Lower lobe of right lung (tissue), 2 donors: ENCODE data around the gene S100A8. TPM values are rescaled to one million over a fixed set of nuclear protein-coding genes. Genes with fewer than 3 reads are reported as not detected.

Source experiments
- ATAC-seq, 2 donors: fragments of 200-7000 bp; cut with Tn5 transposase; one replicate each; pipeline ENCODE4 v1.9.1; 2020 to 2022; ENCODE audit warnings: mild to moderate bottlenecking in 2 of 2, moderate library complexity in 2 of 2
- DNase-seq: peaks from one replicate; pipeline ENCODE4 v3.0.0-alpha.2; 2020
- H3K27ac ChIP-seq: fragments of 200-600 bp; one replicate; pipeline ENCODE4 v1.8.0; 2022
- H3K27me3 ChIP-seq: fragments of 200-600 bp; one replicate; pipeline ENCODE4 v1.8.0; 2022; ENCODE audit warnings: low read depth
- H3K36me3 ChIP-seq: fragments of 200-600 bp; one replicate; pipeline ENCODE4 v1.8.0; 2022; ENCODE audit warnings: mild to moderate bottlenecking
- H3K4me1 ChIP-seq: fragments of 200-600 bp; one replicate; pipeline ENCODE4 v1.8.0; 2022
- H3K4me3 ChIP-seq: fragments of 200-600 bp; one replicate; pipeline ENCODE4 v1.8.0; 2022; ENCODE audit warnings: mild to moderate bottlenecking
- H3K9me3 ChIP-seq: fragments of 200-600 bp; one replicate; pipeline ENCODE4 v1.8.0; 2022
- CTCF ChIP-seq: fragments of 200-600 bp; IDR thresholded peaks from one replicate; pipeline ENCODE4 v1.8.0; 2022; ENCODE audit warnings: antibody characterized with exemption, mild to moderate bottlenecking
- intact Hi-C: fragments of 100-400 bp; cut with DNase I; formaldehyde crosslinking; loops from one replicate; pipeline ENCODE4 v1.11.0; 2022
- total RNA-seq: library from RNA; stranded (reverse); fragmentation: NEBNext Ultra II Directional; extraction: Animal tissue kit (Norgen Biotek cat#: 25700); gene quantifications from one replicate; pipeline ENCODE4 v1.2.1, GENCODE V29; 2021
- donor health status: DM: no; HTN: yes; CAD: no; lungs with severe emphysema.

The S100A8 gene
- total RNA-seq, 1 donor from 2014 or later = 622 TPM

GRCh38 chr1:153384958-153385580 lies 5.8 kb downstream of the S100A8 start:
- DNase-seq (no peak), ATAC-seq (no peak)
- no peak for TF ChIP-seq CTCF
- Histone ChIP-seq H3K9me3 (peaks cover 12% of the 10 kb centered on the region), H3K27ac (no peak overlapping the region), H3K36me3 (no peaks in the 10 kb centered on the region), H3K4me3 (no peak overlapping the region), H3K27me3 (no peaks in the 10 kb centered on the region), H3K4me1 (peaks cover 5% of the 10 kb centered on the region)
- intact Hi-C loops = no loop called here

GRCh38 chr1:153380711-153381110 lies 10.2 kb downstream of the S100A8 start:
- intact Hi-C loops = no loop called here
- no peak for TF ChIP-seq CTCF
- Histone ChIP-seq H3K4me1 (peaks cover 9% of the 10 kb centered on the region), H3K9me3 (peaks cover 12% of the 10 kb centered on the region), H3K27ac (no peak overlapping the region), H3K4me3 (no peak overlapping the region), H3K27me3 (no peaks in the 10 kb centered on the region), H3K36me3 (no peaks in the 10 kb centered on the region)
- ATAC-seq = no peak
- no peak for DNase-seq

- Histone ChIP-seq H3K4me1 (peaks cover 10% of the 10 kb centered on the region), H3K27ac (no peak overlapping the region), H3K9me3 (peaks cover 12% of the 10 kb centered on the region), H3K36me3 (no peaks in the 10 kb centered on the region), H3K27me3 (no peaks in the 10 kb centered on the region), H3K4me3 (no peak overlapping the region)
- TF ChIP-seq CTCF = no peak
- no peak for ATAC-seq
- no peak for DNase-seq
- intact Hi-C loops = no loop called here
Observed at GRCh38 chr1:153379591-153379990, 11.3 kb downstream of the S100A8 start.

- TF ChIP-seq CTCF = no peak
- DNase-seq (no peak), ATAC-seq (peak; percentile 87 to 91)
- Histone ChIP-seq H3K27me3 (no peaks in the 10 kb centered on the region), H3K4me1 (peaks cover 10% of the 10 kb centered on the region), H3K9me3 (no peaks in the 10 kb centered on the region), H3K36me3 (no peaks in the 10 kb centered on the region), H3K27ac (peak within 1 kb of the TSS; percentile 36), H3K4me3 (no peak within 1 kb of the TSS)
- intact Hi-C loops = no loop called here
Observed at GRCh38 chr1:153375511-153375910, 15.4 kb downstream of the S100A8 start, which contains the start of gene S100A12. TSS of gene S100A12 (minus strand) at chr1:153375621. CDS start at chr1:153374592, 1,029 bp downstream.

- intact Hi-C loops = no loop called here
- ATAC-seq (peak in 1 of 2 donors; percentile 73), DNase-seq (no peak)
- no peak for TF ChIP-seq CTCF
- no peak overlapping the region for H3K4me3 ChIP-seq
- no peaks in the 10 kb centered on the region for H3K27me3 ChIP-seq
- no peaks in the 10 kb centered on the region for H3K9me3 ChIP-seq
- H3K27ac ChIP-seq = no peak overlapping the region
- H3K36me3 ChIP-seq = no peaks in the 10 kb centered on the region
- H3K4me1 ChIP-seq = peaks cover 10% of the 10 kb centered on the region
Observed at GRCh38 chr1:153374071-153374470, 16.8 kb downstream of the S100A8 start.
